Prostate gland (tissue), 2 donors: Measurements from ENCODE around the gene MAD1L1. TPM values are rescaled to one million over a fixed set of nuclear protein-coding genes. Genes with fewer than 3 reads are reported as not detected.
A peak's percentile ranks its signal among the peaks of the same experiment; 100 is the strongest.

ENCODE experiments used
- DNase-seq: peaks from one replicate; pipeline ENCODE4 v3.0.0-alpha.2; 2019; ENCODE audit warnings: low spot score
- H3K27ac ChIP-seq, 2 donors: fragments of 200-600 bp; sonication (generic); 2 replicates each; pipeline ENCODE4 v1.5.1; 2017 to 2019
- H3K27me3 ChIP-seq: fragments of 200-600 bp; sonication (generic); replicated peaks from 2 replicates; pipeline ENCODE4 v1.5.1; 2019; ENCODE audit not compliant: insufficient read depth
- H3K36me3 ChIP-seq, 2 donors: fragments of 200-600 bp; sonication (generic); 1 replicate in 1 of 2; 2 replicates in 1 of 2; pipeline versions ENCODE4 v1.5.1 to v1.8.1; 2017 to 2019
- H3K4me1 ChIP-seq: fragments of 200-600 bp; sonication (generic); replicated peaks from 2 replicates; pipeline ENCODE4 v1.5.1; 2019
- H3K4me3 ChIP-seq, 2 donors: fragments of 200-600 bp; sonication (generic); 2 replicates each; pipeline ENCODE4 v1.5.1; 2017 to 2019
- H3K9me3 ChIP-seq: fragments of 200-600 bp; sonication (generic); 2 replicates; pipeline ENCODE4 v1.5.1; 2017
- CTCF ChIP-seq, 4 experiments: fragments of 200-600 bp in 2 of 4; fragments of 450-650 bp in 2 of 4; sonication (generic) in 2 of 4; IDR thresholded peaks; 1 replicate in 3 of 4; 2 replicates in 1 of 4; pipeline ENCODE4 v1.5.1; 2016 to 2019; ENCODE audit warnings: antibody characterized with exemption in 4 of 4, mild to moderate bottlenecking in 2 of 4, moderate library complexity in 2 of 4
- POLR2A ChIP-seq: fragments of 450-650 bp; IDR thresholded peaks from one replicate; pipeline ENCODE4 v1.6.1; 2016; ENCODE audit warnings: antibody characterized with exemption, mild to moderate bottlenecking
- POLR2AphosphoS5 ChIP-seq: sonication (generic); formaldehyde crosslinking; IDR thresholded peaks from one replicate; pipeline ENCODE4 v1.6.1; 2017; ENCODE audit warnings: antibody characterized with exemption
- WGBS: methylation state at CpG from one replicate; pipeline ENCODE4 v1.1.5; 2018; 5-methylcytosine and 5-hydroxymethylcytosine counted together
- intact Hi-C: fragments of 100-400 bp; cut with DNase I; formaldehyde crosslinking; loops from one replicate; pipeline ENCODE4 v1.14.2; 2022
- total RNA-seq, 2 donors: library from RNA; depleted of rRNA; stranded (reverse); fragments of >200 nt; gene quantifications; one replicate each; pipeline ENCODE4 v1.1.0, GENCODE V29; 2016

Gene MAD1L1
- total RNA-seq, 2 donors from 2014 or later = 79.3 to 91.9 TPM

- no peak for DNase-seq
- H3K36me3 ChIP-seq = no peaks in the 10 kb centered on the region
- no peaks in the 10 kb centered on the region for H3K9me3 ChIP-seq
- peak overlapping the region in 1 of 2 donors; percentile 7 for H3K4me3 ChIP-seq
- H3K4me1 ChIP-seq = peaks cover 9% of the 10 kb centered on the region
- WGBS = 26% methylated on average over 25 of the region's 25 CpGs
- TF ChIP-seq POLR2AphosphoS5 (no peak), CTCF (IDR thresholded peaks at IDR 0.05) (no peak), POLR2A (no peak)
- no peak overlapping the region for H3K27ac ChIP-seq
- no peaks in the 10 kb centered on the region for H3K27me3 ChIP-seq
- intact Hi-C loops = no loop called here
Observed at GRCh38 chr7:1810961-1811849, 421.5 kb downstream of the MAD1L1 start.

- TF ChIP-seq CTCF (IDR thresholded peaks at IDR 0.05) = no peak
- no peak for TF ChIP-seq POLR2AphosphoS5
- no peak for TF ChIP-seq POLR2A
- Histone ChIP-seq H3K9me3 (no peaks in the 10 kb centered on the region), H3K4me1 (peaks cover 9% of the 10 kb centered on the region), H3K27me3 (no peaks in the 10 kb centered on the region), H3K27ac (no peak overlapping the region), H3K4me3 (no peak overlapping the region), H3K36me3 (no peaks in the 10 kb centered on the region)
- WGBS = 18% methylated on average over 16 of the region's 16 CpGs
- intact Hi-C loops = no loop called here
- DNase-seq = no peak
Observed at GRCh38 chr7:1810521-1810920, 422.2 kb downstream of the MAD1L1 start.

- Histone ChIP-seq H3K36me3 (no peaks in the 10 kb centered on the region), H3K27ac (no peak overlapping the region), H3K9me3 (no peaks in the 10 kb centered on the region), H3K27me3 (no peaks in the 10 kb centered on the region), H3K4me3 (no peak overlapping the region), H3K4me1 (peaks cover 9% of the 10 kb centered on the region)
- no peak for DNase-seq
- 85% methylated on average over 24 of the region's 29 CpGs for WGBS
- intact Hi-C loops = no loop called here
- no peak for TF ChIP-seq POLR2A
- no peak for TF ChIP-seq CTCF (IDR thresholded peaks at IDR 0.05)
- no peak for TF ChIP-seq POLR2AphosphoS5
Observed at GRCh38 chr7:1809601-1810258, 423.0 kb downstream of the MAD1L1 start.

GRCh38 chr7:1809070-1809469, 423.7 kb downstream of the MAD1L1 start:
- intact Hi-C loops = no loop called here
- Histone ChIP-seq H3K4me3 (no peak overlapping the region), H3K27ac (no peak overlapping the region), H3K27me3 (no peaks in the 10 kb centered on the region), H3K4me1 (peaks cover 9% of the 10 kb centered on the region), H3K36me3 (no peaks in the 10 kb centered on the region), H3K9me3 (no peaks in the 10 kb centered on the region)
- TF ChIP-seq POLR2AphosphoS5 = no peak
- DNase-seq = no peak
- WGBS = 89% methylated on average over 7 of the region's 7 CpGs

GRCh38 chr7:1807821-1808600, 424.7 kb downstream of the MAD1L1 start:
- Histone ChIP-seq H3K4me3 (no peak overlapping the region), H3K36me3 (no peaks in the 10 kb centered on the region), H3K9me3 (no peaks in the 10 kb centered on the region), H3K27me3 (no peaks in the 10 kb centered on the region), H3K4me1 (peaks cover 9% of the 10 kb centered on the region), H3K27ac (no peak overlapping the region)
- WGBS = 95% methylated on average over 26 of the region's 26 CpGs
- DNase-seq = no peak
- intact Hi-C loops = no loop called here
- TF ChIP-seq POLR2A (no peak), POLR2AphosphoS5 (no peak), CTCF (IDR thresholded peaks at IDR 0.05) (no peak)
